Lower leg skin (tissue), 4 donors: ENCODE results near the gene RHBDL1. TPM values are rescaled to one million over a fixed set of nuclear protein-coding genes. Genes with fewer than 3 reads are reported as not detected.

ENCODE experiments used
- DNase-seq, 2 donors: peaks; one replicate each; pipeline ENCODE4 v3.0.0-alpha.2; 2019; ENCODE audit warnings: low spot score in 2 of 2
- H3K4me3 ChIP-seq: fragments of 200-600 bp; sonication (generic); 2 replicates; pipeline ENCODE4 v1.5.1; 2017; ENCODE audit warnings: mild to moderate bottlenecking, low read depth; ENCODE audit not compliant: poor library complexity, severe bottlenecking
- CTCF ChIP-seq, 3 donors: fragments of 450-650 bp; IDR thresholded peaks; one replicate each; pipeline ENCODE4 v1.5.1; 2016; ENCODE audit warnings: antibody characterized with exemption in 3 of 3, mild to moderate bottlenecking in 3 of 3, moderate library complexity in 2 of 3
- POLR2A ChIP-seq, 2 donors: fragments of 450-650 bp; IDR thresholded peaks; one replicate each; pipeline ENCODE4 v1.6.1; 2016 to 2017; ENCODE audit warnings: antibody characterized with exemption in 2 of 2, mild to moderate bottlenecking in 1 of 2, moderate library complexity in 1 of 2
- WGBS, 2 donors: methylation state at CpG; one replicate each; pipeline ENCODE4 v1.1.5; 2018; 5-methylcytosine and 5-hydroxymethylcytosine counted together
- intact Hi-C: fragments of 100-400 bp; cut with DNase I; formaldehyde crosslinking; loops from one replicate; pipeline ENCODE4 v1.15.0; 2023; ENCODE audit warnings: low total_unique reads
- total RNA-seq, 4 donors: library from RNA; depleted of rRNA; stranded (reverse); fragments of >200 nt; gene quantifications; one replicate each; pipeline ENCODE4 v1.1.0, GENCODE V29; 2016

The RHBDL1 gene
- total RNA-seq, 4 donors from 2014 or later: 1.4 to 5.3 (median 2.6) TPM

DNA sequence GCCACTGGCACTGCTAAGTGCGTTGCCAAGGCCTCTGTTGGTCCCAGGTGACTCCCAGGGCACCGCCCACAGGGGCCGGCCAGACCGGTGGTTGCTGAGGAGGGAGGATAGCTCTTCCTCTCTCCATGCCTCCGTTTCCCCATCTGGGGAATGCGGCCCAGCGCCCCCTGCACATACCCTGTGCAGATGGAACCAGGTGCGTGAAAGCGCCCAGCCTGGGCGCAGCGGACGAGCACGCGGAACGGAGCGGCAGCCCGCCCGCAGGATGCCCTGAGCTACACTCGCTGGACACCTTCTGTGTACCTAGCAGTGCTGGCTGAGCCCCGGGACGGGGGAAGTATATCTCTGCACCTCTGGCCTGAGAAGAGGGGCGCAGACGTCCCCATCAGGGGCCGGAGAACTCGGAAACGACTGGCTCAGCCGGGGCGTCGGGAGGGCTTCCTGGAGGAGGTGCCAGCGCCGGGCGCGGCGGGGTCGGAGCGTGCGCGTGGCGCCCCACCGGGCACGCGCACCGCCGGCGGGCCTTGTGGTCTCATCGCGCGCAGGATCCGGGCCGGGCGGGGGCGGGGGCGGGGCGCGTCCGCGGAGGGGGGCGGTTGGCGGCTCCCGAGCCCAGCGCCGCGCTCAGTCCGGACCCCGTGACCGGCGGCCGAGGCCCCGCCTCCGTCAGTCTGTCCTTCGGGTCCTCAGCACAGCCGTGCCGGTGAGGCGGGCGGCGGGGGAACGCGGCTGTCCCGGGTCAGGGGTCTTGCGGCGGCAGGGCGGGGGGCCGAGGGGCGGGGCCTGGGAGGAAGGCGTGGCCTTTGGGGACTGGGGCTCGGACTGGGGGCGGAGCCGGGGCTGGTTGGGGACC lies 51.2 kb downstream of the RHBDL1 start, which contains the start of the genes CCDC78 and HAGHL:
Gene CCDC78 (minus strand): TSS at position 6 of the 853 bp plus-strand sequence. CDS start 76 bp downstream, outside the sequence.
Gene HAGHL (plus strand): TSS at position 669 of the 853 bp plus-strand sequence. CDS start 404 bp downstream, outside the sequence.
- DNase-seq: peak in 1 of 2 donors; percentile 93
- intact Hi-C loops: no loop called here
- H3K4me3 ChIP-seq: peak within 1 kb of the TSS; percentile 18
- TF ChIP-seq POLR2A (IDR thresholded peaks at IDR 0.05): no peak
- TF ChIP-seq CTCF (IDR thresholded peaks at IDR 0.05): no peak
- WGBS, 2 donors: 3 to 4% methylated on average over 15 to 42 of the region's 88 CpGs

DNA sequence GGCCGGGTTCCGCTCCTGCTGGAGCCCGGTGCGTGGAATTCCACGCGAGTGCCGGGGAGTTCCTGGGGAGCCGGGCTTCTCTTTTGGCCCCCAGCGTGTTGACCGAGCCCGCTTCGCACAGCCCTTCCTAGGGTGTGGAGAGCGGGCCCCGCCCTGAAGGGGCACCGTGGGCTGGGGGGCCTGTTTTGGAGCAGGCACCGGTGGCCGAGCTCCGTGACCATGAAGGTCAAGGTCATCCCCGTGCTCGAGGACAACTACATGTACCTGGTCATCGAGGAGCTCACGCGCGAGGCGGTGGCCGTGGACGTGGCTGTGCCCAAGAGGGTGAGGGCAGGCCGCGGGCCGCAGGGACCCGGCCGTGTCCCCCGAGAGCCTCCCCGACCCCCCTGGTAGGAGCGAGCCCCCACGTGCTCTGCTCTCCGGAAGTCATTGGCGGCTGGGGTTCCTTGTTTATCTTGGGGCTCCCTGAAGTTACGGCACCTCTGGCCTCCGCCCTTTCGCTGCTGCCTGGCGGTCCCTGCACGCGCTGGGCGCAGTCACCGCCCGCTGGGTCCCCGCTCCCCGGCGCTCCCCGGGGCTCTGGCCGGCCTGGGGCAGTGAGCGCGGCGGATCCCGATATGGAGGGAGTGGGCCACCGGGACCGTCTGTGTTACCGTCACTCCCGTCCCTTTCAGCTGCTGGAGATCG lies 52.0 kb downstream of the RHBDL1 start:
- DNase-seq: no peak
- TF ChIP-seq POLR2A (IDR thresholded peaks at IDR 0.05): no peak
- no peak for TF ChIP-seq CTCF (IDR thresholded peaks at IDR 0.05)
- H3K4me3 ChIP-seq: peak overlapping the region; percentile 18
- intact Hi-C loops: no loop called here
- 0 to 1% methylated on average over 26 to 39 of the region's 61 CpGs for WGBS, 2 donors

Other genes starting within 250 kb of the RHBDL1 start
- gene CAPN15, start 148.0 kb upstream of the RHBDL1 start, total RNA-seq: 10 to 100 TPM; 80.8 to 95.5 (median 84.6) TPM
- gene PRR35, start 115.3 kb upstream of the RHBDL1 start, total RNA-seq: not detected
- gene NHLRC4, start 108.7 kb upstream of the RHBDL1 start, total RNA-seq: 1 to 10 TPM in 1 of 4 donors, under 1 TPM in 3; 0.49 to 1.0 (median 0.57) TPM
- 10 to 100 TPM; 33.2 to 46.1 (median 43.5) TPM for gene PIGQ, start 105.7 kb upstream of the RHBDL1 start, total RNA-seq
- gene RAB40C, start 85.6 kb upstream of the RHBDL1 start, total RNA-seq: 100 to 1,000 TPM; 103 to 161 (median 122) TPM
- 1 to 10 TPM; 1.3 to 5.0 (median 2.8) TPM for gene WFIKKN1, start 44.7 kb upstream of the RHBDL1 start, total RNA-seq
- gene METTL26, start 39.4 kb upstream of the RHBDL1 start, total RNA-seq: 100 to 1,000 TPM; 108 to 161 (median 111) TPM
- gene MCRIP2, start 33.8 kb upstream of the RHBDL1 start, total RNA-seq: 10 to 100 TPM; 10.5 to 31.3 (median 23.2) TPM
- gene WDR90, start 26.3 kb upstream of the RHBDL1 start, total RNA-seq: 10 to 100 TPM; 11.1 to 32.1 (median 18.9) TPM
- 10 to 100 TPM; 36.1 to 86.7 (median 58.7) TPM for gene RHOT2, start 7.5 kb upstream of the RHBDL1 start, total RNA-seq
- 100 to 1,000 TPM; 195 to 272 (median 198) TPM for gene STUB1, start 4.7 kb downstream of the RHBDL1 start, total RNA-seq
- 10 to 100 TPM; 41.8 to 90.5 (median 82.3) TPM for gene JMJD8, start 8.7 kb downstream of the RHBDL1 start, total RNA-seq
- gene WDR24, start 14.7 kb downstream of the RHBDL1 start, total RNA-seq: 10 to 100 TPM; 13.8 to 21.8 (median 15.5) TPM
- 10 to 100 TPM; 18.3 to 33.6 (median 25.2) TPM for gene FBXL16, start 30.1 kb downstream of the RHBDL1 start, total RNA-seq
- 10 to 100 TPM; 24.2 to 48.4 (median 36.0) TPM for gene METRN, start 39.4 kb downstream of the RHBDL1 start, total RNA-seq
- gene ANTKMT, start 45.5 kb downstream of the RHBDL1 start, total RNA-seq: 10 to 100 TPM; 24.9 to 42.4 (median 32.1) TPM
- under 1 TPM in 2 of 4 donors, not detected in 2; 0.52 to 0.55 TPM for gene CCDC78, start 50.8 kb downstream of the RHBDL1 start, total RNA-seq
- 1 to 10 TPM; 4.5 to 6.3 (median 6.0) TPM for gene HAGHL, start 51.4 kb downstream of the RHBDL1 start, total RNA-seq
- gene CIAO3, start 65.3 kb downstream of the RHBDL1 start, total RNA-seq: 10 to 100 TPM; 34.7 to 75.8 (median 42.2) TPM
- 1 to 10 TPM in 3 of 4 donors, not detected in 1; 1.1 to 4.3 (median 4.0) TPM for gene MSLN, start 85.1 kb downstream of the RHBDL1 start, total RNA-seq
- gene RPUSD1, start 112.7 kb downstream of the RHBDL1 start, total RNA-seq: 10 to 100 TPM; 20.2 to 27.9 (median 25.5) TPM
- 10 to 100 TPM in 3 of 4 donors, 1 to 10 TPM in 1; 4.6 to 23.4 (median 12.2) TPM for gene CHTF18, start 112.9 kb downstream of the RHBDL1 start, total RNA-seq
- not detected for gene GNG13, start 125.1 kb downstream of the RHBDL1 start, total RNA-seq